ENCODE data around the gene SLC44A4. TPM values are rescaled to one million over a fixed set of nuclear protein-coding genes. Genes with fewer than 3 reads are reported as not detected.
"Not testable (repeated sequence)": the region's sequence is repeated elsewhere in the genome, so short reads cannot be mapped to it uniquely, and the experiment has no call there.

Gene SLC44A4
- total RNA-seq, 1 donor from 2014 or later: 26.1 TPM

DNA sequence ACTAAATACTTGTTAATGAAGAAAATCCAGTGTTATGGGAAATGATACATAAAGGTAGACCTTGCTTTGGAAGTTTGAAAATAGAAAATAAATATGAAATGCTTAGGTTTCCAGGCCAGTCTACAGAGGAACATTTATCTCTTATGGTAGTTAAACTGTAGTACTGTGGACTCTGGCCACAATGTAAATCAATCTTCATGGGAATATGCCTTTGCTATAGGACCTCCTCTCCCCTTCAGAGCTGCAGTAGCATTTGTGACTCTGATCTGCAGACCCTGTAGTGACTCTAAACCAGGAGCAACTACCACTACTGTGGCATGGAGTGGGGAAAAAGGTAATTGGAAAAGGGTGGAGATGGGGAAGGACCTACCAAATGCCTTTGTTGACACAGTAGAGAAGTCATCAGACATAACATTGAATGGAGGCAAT lies 58.9 kb downstream of the SLC44A4 start:
- H3K36me3 ChIP-seq (ENCODE audit: control insufficient read depth, insufficient read depth, low read length): no peaks in the 10 kb centered on the region
- no peak for DNase-seq (ENCODE audit: low read depth)
- H3K27me3 ChIP-seq (ENCODE audit: control insufficient read depth, insufficient read depth, low read length): no peaks in the 10 kb centered on the region
- no peak overlapping the region for H3K4me3 ChIP-seq (ENCODE audit: low read depth, low read length)
- no peak for TF ChIP-seq CTCF (IDR thresholded peaks at IDR 0.05; ENCODE audit: insufficient read depth, low read length, poor library complexity, severe bottlenecking)

- H3K4me3 ChIP-seq (ENCODE audit: low read depth, low read length); H3K27me3 ChIP-seq (ENCODE audit: control insufficient read depth, insufficient read depth, low read length); DNase-seq (ENCODE audit: low read depth); H3K36me3 ChIP-seq (ENCODE audit: control insufficient read depth, insufficient read depth, low read length): not testable (repeated sequence)
Observed at GRCh38 chr6:31817929-31818511, 60.8 kb downstream of the SLC44A4 start.

GRCh38 chr6:31817133-31817928 lies 61.5 kb downstream of the SLC44A4 start:
- H3K4me3 ChIP-seq (ENCODE audit: low read depth, low read length): peak overlapping the region; percentile 37
- H3K36me3 ChIP-seq (ENCODE audit: control insufficient read depth, insufficient read depth, low read length); H3K27me3 ChIP-seq (ENCODE audit: control insufficient read depth, insufficient read depth, low read length); DNase-seq (ENCODE audit: low read depth): not testable (repeated sequence)

DNA sequence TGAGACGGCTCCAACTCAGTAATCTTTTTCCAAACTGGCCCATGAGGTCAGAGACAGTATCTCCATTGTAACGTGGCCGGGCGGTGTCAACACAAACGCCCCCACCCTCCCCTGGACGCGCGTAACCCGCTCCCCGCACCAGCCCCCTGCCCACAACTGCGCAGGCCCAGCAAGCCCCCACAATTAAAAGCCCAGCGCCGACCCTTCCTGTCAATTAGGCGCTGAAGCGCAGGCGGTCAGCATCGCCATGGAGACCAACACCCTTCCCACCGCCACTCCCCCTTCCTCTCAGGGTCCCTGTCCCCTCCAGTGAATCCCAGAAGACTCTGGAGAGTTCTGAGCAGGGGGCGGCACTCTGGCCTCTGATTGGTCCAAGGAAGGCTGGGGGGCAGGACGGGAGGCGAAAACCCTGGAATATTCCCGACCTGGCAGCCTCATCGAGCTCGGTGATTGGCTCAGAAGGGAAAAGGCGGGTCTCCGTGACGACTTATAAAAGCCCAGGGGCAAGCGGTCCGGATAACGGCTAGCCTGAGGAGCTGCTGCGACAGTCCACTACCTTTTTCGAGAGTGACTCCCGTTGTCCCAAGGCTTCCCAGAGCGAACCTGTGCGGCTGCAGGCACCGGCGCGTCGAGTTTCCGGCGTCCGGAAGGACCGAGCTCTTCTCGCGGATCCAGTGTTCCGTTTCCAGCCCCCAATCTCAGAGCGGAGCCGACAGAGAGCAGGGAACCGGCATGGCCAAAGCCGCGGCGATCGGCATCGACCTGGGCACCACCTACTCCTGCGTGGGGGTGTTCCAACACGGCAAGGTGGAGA lies 63.6 kb downstream of the SLC44A4 start, which contains the start of the genes HSPA1A and HSPA1L:
Gene HSPA1A, plus strand, starts transcription at position 519 of the 814 bp plus-strand sequence. Its CDS starts 214 bp downstream, at position 733.
Gene HSPA1L, minus strand, starts transcription at position 259 of the 814 bp plus-strand sequence. CDS start 3,311 bp downstream, outside the sequence.
- Histone ChIP-seq H3K27me3 (ENCODE audit: control insufficient read depth, insufficient read depth, low read length) (no peaks in the 10 kb centered on the region), H3K36me3 (ENCODE audit: control insufficient read depth, insufficient read depth, low read length) (no peaks in the 10 kb centered on the region), H3K4me3 (ENCODE audit: low read depth, low read length) (peak within 1 kb of the TSS; percentile 48)
- TF ChIP-seq CTCF (IDR thresholded peaks at IDR 0.05; ENCODE audit: insufficient read depth, low read length, poor library complexity, severe bottlenecking): no peak
- DNase-seq (ENCODE audit: low read depth): no peak

DNA sequence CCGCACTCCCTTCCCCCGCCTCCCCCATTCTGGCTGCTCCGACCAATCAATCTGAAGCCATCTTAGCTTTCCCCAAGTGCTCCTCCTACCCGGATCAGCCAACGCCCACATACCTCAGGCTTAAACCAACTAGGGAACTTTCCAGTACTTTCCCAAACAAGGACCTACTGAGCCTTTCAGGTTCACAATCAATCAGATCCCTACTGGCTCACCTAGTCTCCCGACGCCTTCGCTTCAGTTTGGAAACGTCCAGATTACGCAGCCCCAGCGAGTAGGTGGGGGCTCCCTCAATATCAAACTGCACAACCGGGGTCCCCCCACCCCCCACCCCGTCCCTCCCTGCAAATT lies 64.1 kb downstream of the SLC44A4 start:
- Histone ChIP-seq H3K27me3 (ENCODE audit: control insufficient read depth, insufficient read depth, low read length) (no peaks in the 10 kb centered on the region), H3K4me3 (ENCODE audit: low read depth, low read length) (peak overlapping the region; percentile 34), H3K36me3 (ENCODE audit: control insufficient read depth, insufficient read depth, low read length) (no peaks in the 10 kb centered on the region)
- TF ChIP-seq CTCF (IDR thresholded peaks at IDR 0.05; ENCODE audit: insufficient read depth, low read length, poor library complexity, severe bottlenecking): no peak
- peak; percentile 98 for DNase-seq (ENCODE audit: low read depth)

- TF ChIP-seq CTCF (IDR thresholded peaks at IDR 0.05; ENCODE audit: insufficient read depth, low read length, poor library complexity, severe bottlenecking): no peak
- Histone ChIP-seq H3K4me3 (ENCODE audit: low read depth, low read length) (no peak overlapping the region), H3K36me3 (ENCODE audit: control insufficient read depth, insufficient read depth, low read length) (no peaks in the 10 kb centered on the region), H3K27me3 (ENCODE audit: control insufficient read depth, insufficient read depth, low read length) (no peaks in the 10 kb centered on the region)
- DNase-seq (ENCODE audit: low read depth): no peak
Observed at GRCh38 chr6:31813465-31813849, 65.3 kb downstream of the SLC44A4 start.

Other genes with a start within 250 kb of the SLC44A4 start
- 468 and 473 TPM in 2 replicates for gene BAG6, start 226.3 kb downstream of the SLC44A4 start, total RNA-seq
- gene APOM, start 223.1 kb downstream of the SLC44A4 start, total RNA-seq: 1.3 and 1.8 TPM in 2 replicates
- 19.0 and 24.9 TPM in 2 replicates for gene C6orf47, start 218.2 kb downstream of the SLC44A4 start, total RNA-seq
- gene GPANK1, start 214.0 kb downstream of the SLC44A4 start, total RNA-seq: 17.7 and 22.0 TPM in 2 replicates
- 366 and 405 TPM in 2 replicates for gene CSNK2B, start 212.9 kb downstream of the SLC44A4 start, total RNA-seq
- gene LY6G5B, start 209.0 kb downstream of the SLC44A4 start, total RNA-seq: 2.8 and 6.0 TPM in 2 replicates
- gene LY6G5C, start 197.9 kb downstream of the SLC44A4 start, total RNA-seq: not detected in 2 replicates
- 43.8 and 45.5 TPM in 2 replicates for gene ABHD16A, start 175.7 kb downstream of the SLC44A4 start, total RNA-seq
- not detected in 2 replicates for gene LY6G6F, start 172.1 kb downstream of the SLC44A4 start, total RNA-seq
- gene LY6G6D, start 163.6 kb downstream of the SLC44A4 start, total RNA-seq: not detected in 2 replicates
- not detected in 2 replicates for gene LY6G6C, start 157.3 kb downstream of the SLC44A4 start, total RNA-seq
- 0.29 TPM in 1 of 2 replicates, not detected in the other for gene MPIG6B, start 155.6 kb downstream of the SLC44A4 start, total RNA-seq
- 91.5 and 106 TPM in 2 replicates for gene DDAH2, start 149.7 kb downstream of the SLC44A4 start, total RNA-seq
- 494 and 498 TPM in 2 replicates for gene CLIC1, start 142.5 kb downstream of the SLC44A4 start, total RNA-seq
- 8.9 and 13.1 TPM in 2 replicates for gene MSH5, start 139.0 kb downstream of the SLC44A4 start, total RNA-seq
- gene SAPCD1, start 116.3 kb downstream of the SLC44A4 start, total RNA-seq: 1.1 and 2.2 TPM in 2 replicates
- gene VWA7, start 101.7 kb downstream of the SLC44A4 start, total RNA-seq: 1.5 and 3.1 TPM in 2 replicates
- gene VARS1, start 83.2 kb downstream of the SLC44A4 start, total RNA-seq: 165 and 181 TPM in 2 replicates
- 78.6 and 89.0 TPM in 2 replicates for gene LSM2, start 72.0 kb downstream of the SLC44A4 start, total RNA-seq
- gene HSPA1L, start 63.7 kb downstream of the SLC44A4 start, total RNA-seq: 0.46 and 1.1 TPM in 2 replicates
- gene HSPA1A, start 63.5 kb downstream of the SLC44A4 start, total RNA-seq: 54.6 and 67.0 TPM in 2 replicates
- 68.3 and 79.1 TPM in 2 replicates for gene HSPA1B, start 51.3 kb downstream of the SLC44A4 start, total RNA-seq
- gene NEU1, start 16.2 kb downstream of the SLC44A4 start, total RNA-seq: 142 and 152 TPM in 2 replicates
- gene EHMT2, start 18.7 kb upstream of the SLC44A4 start, total RNA-seq: 55.7 and 59.3 TPM in 2 replicates
- 3.0 and 4.9 TPM in 2 replicates for gene ZBTB12, start 23.1 kb upstream of the SLC44A4 start, total RNA-seq
- gene C2, start 48.7 kb upstream of the SLC44A4 start, total RNA-seq: 0.07 and 0.63 TPM in 2 replicates
- gene CFB, start 67.1 kb upstream of the SLC44A4 start, total RNA-seq: 1.9 and 13.8 TPM in 2 replicates
- gene NELFE, start 80.0 kb upstream of the SLC44A4 start, total RNA-seq: 123 and 140 TPM in 2 replicates
- gene SKIC2, start 80.2 kb upstream of the SLC44A4 start, total RNA-seq: 43.3 and 49.1 TPM in 2 replicates
- 28.1 and 30.6 TPM in 2 replicates for gene DXO, start 93.1 kb upstream of the SLC44A4 start, total RNA-seq
- gene C4A, start 103.1 kb upstream of the SLC44A4 start, total RNA-seq: 1.8 and 3.2 TPM in 2 replicates
- gene C4B, start 135.8 kb upstream of the SLC44A4 start, total RNA-seq: 2.3 and 4.4 TPM in 2 replicates
- 1.1 TPM in 1 of 2 replicates, not detected in the other for gene CYP21A2, start 159.4 kb upstream of the SLC44A4 start, total RNA-seq
- 0.34 and 0.38 TPM in 2 replicates for gene TNXB, start 230.3 kb upstream of the SLC44A4 start, total RNA-seq
- gene ATF6B, start 249.2 kb upstream of the SLC44A4 start, total RNA-seq: 42.5 and 47.0 TPM in 2 replicates

Data from kidney epithelial cell (primary cell).